Activated CD4-positive, alpha-beta T cell treated with anti-CD3 and anti-CD28 coated beads, Interleukin-2, amount 10 ng/mL, durations not matched to agents 7 days and 5 days (primary cell): ENCODE data around the gene DEPP1. TPM values are rescaled to one million over a fixed set of nuclear protein-coding genes. Genes with fewer than 3 reads are reported as not detected.

ENCODE experiments used
- CTCF ChIA-PET: fragments of 350-600 bp; sonication (Branson Sonifier 250); formaldehyde crosslinking; loops from one replicate; lab custom pipeline; 2021; ENCODE audit warnings: antibody characterized with exemption; lab: Charles Lee
- POLR2A ChIA-PET: fragments of 350-600 bp; sonication (Branson Sonifier 250); formaldehyde crosslinking; loops from one replicate; lab custom pipeline; 2021; ENCODE audit warnings: antibody characterized with exemption; lab: Charles Lee
- DNase-seq: peaks from one replicate; pipeline ENCODE4 v3.0.0-alpha.2; 2020
- H3K27ac Mint-ChIP-seq: one replicate; pipeline ENCODE4 v1.8.0; 2021; ENCODE audit warnings: mild to moderate bottlenecking, moderate library complexity, mixed read lengths
- H3K27me3 Mint-ChIP-seq: one replicate; pipeline ENCODE4 v1.8.0; 2021; ENCODE audit warnings: mixed read lengths
- H3K36me3 Mint-ChIP-seq: one replicate; pipeline ENCODE4 v1.8.0; 2021; ENCODE audit warnings: low read depth, mixed read lengths
- H3K4me1 Mint-ChIP-seq: one replicate; pipeline ENCODE4 v1.8.0; 2021; ENCODE audit warnings: mixed read lengths
- H3K4me3 Mint-ChIP-seq: one replicate; pipeline ENCODE4 v1.8.0; 2021; ENCODE audit warnings: mild to moderate bottlenecking, moderate library complexity, mixed read lengths
- H3K9me3 Mint-ChIP-seq: one replicate; pipeline ENCODE4 v1.8.0; 2021; ENCODE audit warnings: mixed read lengths
- total RNA-seq, 2 experiments: library from RNA; stranded (reverse); gene quantifications; one replicate each; pipeline ENCODE4 v1.2.3, GENCODE V29; 2021

The DEPP1 gene
- total RNA-seq, 2 experiments from 2014 or later: 0.22 to 0.33 TPM

DNA sequence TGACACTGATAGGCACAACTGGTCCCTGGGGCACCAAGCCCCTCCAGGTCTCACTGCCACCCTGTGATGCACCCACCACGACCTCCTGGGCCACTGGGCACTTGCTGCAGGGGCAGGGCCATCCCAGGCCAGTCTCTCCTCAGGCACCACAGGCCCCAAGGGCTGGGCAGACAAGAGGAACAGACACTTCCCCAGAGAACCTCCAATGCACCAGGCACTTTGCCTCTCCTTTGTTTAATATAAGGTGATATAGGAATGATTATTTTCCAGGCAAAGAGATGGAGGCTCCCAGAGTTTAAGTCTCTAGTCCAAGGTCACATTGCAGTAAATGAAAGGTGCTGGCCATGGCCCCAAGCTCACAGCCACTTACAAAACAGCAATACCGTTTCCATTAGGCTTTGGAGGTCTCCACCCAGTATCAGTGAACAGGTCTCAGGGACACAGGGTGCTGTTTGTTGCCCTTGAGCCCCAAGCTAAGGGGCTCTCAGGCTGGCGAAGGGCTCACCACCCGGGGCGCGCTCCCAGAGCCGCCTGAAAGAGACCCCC, 4.5 kb downstream of the DEPP1 start:
- H3K36me3 Mint-ChIP-seq: no peaks in the 10 kb centered on the region
- ChIA-PET POLR2A (no interaction called here), CTCF (interaction anchor here (1.0 to 2.2 kb wide), 3 partner anchors 10 to 41 kb away, joined by 3 to 9 read pairs (median 3); no protein-coding TSS in a partner anchor)
- peaks cover 23% of the 10 kb centered on the region for H3K4me1 Mint-ChIP-seq
- H3K9me3 Mint-ChIP-seq: no peaks in the 10 kb centered on the region
- H3K4me3 Mint-ChIP-seq: no peak overlapping the region
- peaks cover 2% of the 10 kb centered on the region for H3K27me3 Mint-ChIP-seq
- H3K27ac Mint-ChIP-seq: no peak overlapping the region
- DNase-seq: no peak

DNA sequence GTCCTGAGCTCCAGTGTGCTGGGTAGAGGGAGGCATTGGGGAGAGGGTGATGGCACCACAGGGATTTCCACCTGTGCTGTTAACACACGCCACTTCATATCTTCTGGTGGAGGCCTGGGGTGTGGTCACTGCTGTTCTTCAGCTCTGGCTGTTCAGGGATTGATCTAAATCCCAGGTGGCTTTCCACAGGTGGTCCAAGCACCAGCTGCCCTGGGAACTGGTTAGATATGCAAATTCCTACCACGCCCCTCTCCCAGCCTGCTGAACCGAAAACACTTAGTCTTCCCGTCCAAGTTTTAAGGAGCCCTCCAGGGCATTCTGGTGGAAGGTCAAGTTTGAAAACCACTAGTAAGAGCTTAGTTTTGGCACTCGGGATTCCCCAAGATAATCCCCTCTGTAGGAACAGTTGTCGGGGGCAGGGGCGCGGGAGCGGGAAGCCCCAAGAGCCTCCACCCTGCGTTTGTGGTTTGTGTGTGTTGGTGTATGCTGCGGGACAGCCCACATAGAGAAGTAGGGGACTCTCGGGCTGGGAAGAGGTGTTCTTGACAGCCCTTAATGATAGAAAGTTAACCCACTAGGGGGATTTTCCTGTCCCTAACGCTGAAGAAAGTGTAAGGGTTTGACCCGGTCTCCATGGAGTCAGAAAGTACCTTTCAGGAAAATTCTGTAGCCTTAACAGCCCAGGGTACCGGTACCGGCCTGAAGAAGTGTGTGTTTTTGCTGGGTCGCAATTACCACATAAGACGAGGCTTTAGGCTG, 5.1 kb downstream of the DEPP1 start:
- ChIA-PET POLR2A (no interaction called here), CTCF (interaction anchor here (1.0 to 2.2 kb wide), 5 partner anchors 10 to 79 kb away, joined by 3 to 9 read pairs (median 3); no protein-coding TSS in a partner anchor)
- Mint-ChIP-seq H3K4me3 (no peak overlapping the region), H3K9me3 (no peaks in the 10 kb centered on the region), H3K4me1 (peaks cover 29% of the 10 kb centered on the region), H3K36me3 (no peaks in the 10 kb centered on the region), H3K27me3 (peaks cover 2% of the 10 kb centered on the region), H3K27ac (no peak overlapping the region)
- no peak for DNase-seq

- CTCF ChIA-PET: interaction anchor here (1.0 to 2.2 kb wide), 3 partner anchors 9 to 78 kb away, joined by 3 to 9 read pairs (median 3); no protein-coding TSS in a partner anchor
- POLR2A ChIA-PET: no interaction called here
- Mint-ChIP-seq H3K36me3 (no peaks in the 10 kb centered on the region), H3K27me3 (peaks cover 2% of the 10 kb centered on the region), H3K9me3 (no peaks in the 10 kb centered on the region), H3K27ac (no peak overlapping the region), H3K4me3 (no peak overlapping the region), H3K4me1 (peaks cover 32% of the 10 kb centered on the region)
- no peak for DNase-seq
Observed at GRCh38 chr10:44972874-44973306, 5.7 kb downstream of the DEPP1 start.

GRCh38 chr10:44971935-44972757, 6.5 kb downstream of the DEPP1 start:
- Mint-ChIP-seq H3K27me3 (peaks cover 2% of the 10 kb centered on the region), H3K4me3 (no peak overlapping the region), H3K36me3 (no peaks in the 10 kb centered on the region), H3K27ac (no peak overlapping the region), H3K4me1 (peaks cover 38% of the 10 kb centered on the region), H3K9me3 (no peaks in the 10 kb centered on the region)
- ChIA-PET CTCF (interaction anchor here (1.2 to 2.2 kb wide), 3 partner anchors 8 to 21 kb away, joined by 3 to 9 read pairs (median 4); no protein-coding TSS in a partner anchor), POLR2A (no interaction called here)
- no peak for DNase-seq

- Mint-ChIP-seq H3K27ac (no peak overlapping the region), H3K27me3 (peaks cover 2% of the 10 kb centered on the region), H3K9me3 (no peaks in the 10 kb centered on the region), H3K4me1 (peaks cover 38% of the 10 kb centered on the region), H3K36me3 (no peaks in the 10 kb centered on the region), H3K4me3 (no peak overlapping the region)
- DNase-seq: no peak
- CTCF ChIA-PET: interaction anchor here (1.2 kb wide), 1 partner anchor 9 kb away, joined by 4 read pairs; no protein-coding TSS in a partner anchor
- POLR2A ChIA-PET: no interaction called here
Observed at GRCh38 chr10:44971434-44971833, 7.2 kb downstream of the DEPP1 start.

GRCh38 chr10:44970812-44971395, 7.7 kb downstream of the DEPP1 start:
- H3K36me3 Mint-ChIP-seq: no peaks in the 10 kb centered on the region
- peaks cover 38% of the 10 kb centered on the region for H3K4me1 Mint-ChIP-seq
- no peak overlapping the region for H3K4me3 Mint-ChIP-seq
- ChIA-PET POLR2A (no interaction called here), CTCF (interaction anchor here (1.2 to 1.6 kb wide), 2 partner anchors 10 to 32 kb away, joined by 3 to 4 read pairs; no protein-coding TSS in a partner anchor)
- DNase-seq: no peak
- no peak overlapping the region for H3K27ac Mint-ChIP-seq
- no peaks in the 10 kb centered on the region for H3K9me3 Mint-ChIP-seq
- peaks cover under 1% of the 10 kb centered on the region for H3K27me3 Mint-ChIP-seq

DNA sequence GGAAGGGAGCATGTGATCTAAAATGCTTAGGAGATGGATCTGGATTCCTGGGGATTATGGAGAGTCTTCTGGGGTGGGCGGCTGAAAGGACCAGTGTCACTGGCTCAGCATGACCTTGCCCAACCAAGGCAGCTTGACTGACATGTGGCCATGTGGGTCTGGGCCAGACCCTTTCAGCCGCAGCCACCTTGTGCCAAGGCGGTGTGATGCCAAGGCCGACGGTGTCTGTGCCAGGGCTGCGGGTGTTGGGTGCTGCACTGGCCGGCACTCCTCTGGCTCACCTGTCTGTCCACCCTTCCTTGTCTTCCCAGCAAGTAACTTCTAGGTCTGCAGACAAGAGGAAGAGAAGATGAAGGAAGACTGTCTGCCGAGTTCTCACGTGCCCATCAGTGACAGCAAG, 8.8 kb downstream of the DEPP1 start:
- CTCF ChIA-PET: interaction anchor here (1.6 kb wide), 1 partner anchor 33 kb away, joined by 3 read pairs; no protein-coding TSS in a partner anchor

GRCh38 chr10:44968500-44969400, 9.9 kb downstream of the DEPP1 start:
- no peak overlapping the region for H3K4me3 Mint-ChIP-seq
- H3K9me3 Mint-ChIP-seq: no peaks in the 10 kb centered on the region
- peak overlapping the region; percentile 68 for H3K27ac Mint-ChIP-seq
- peaks cover 28% of the 10 kb centered on the region for H3K4me1 Mint-ChIP-seq
- no peaks in the 10 kb centered on the region for H3K27me3 Mint-ChIP-seq
- peak; percentile 23 for DNase-seq
- H3K36me3 Mint-ChIP-seq: no peaks in the 10 kb centered on the region
- ChIA-PET CTCF (interaction anchor here (0.8 to 4.2 kb wide), 5 partner anchors 10 to 36 kb away, joined by 3 to 17 read pairs (median 3); partner anchors contain the start of gene DEPP1), POLR2A (no interaction called here)

More for the DNA sequence above, 8.8 kb downstream of the DEPP1 start:
- POLR2A ChIA-PET: no interaction called here
- H3K27me3 Mint-ChIP-seq: no peaks in the 10 kb centered on the region
- peaks cover 37% of the 10 kb centered on the region for H3K4me1 Mint-ChIP-seq
- no peak overlapping the region for H3K27ac Mint-ChIP-seq
- DNase-seq: no peak
- no peaks in the 10 kb centered on the region for H3K36me3 Mint-ChIP-seq
- H3K4me3 Mint-ChIP-seq: no peak overlapping the region
- no peaks in the 10 kb centered on the region for H3K9me3 Mint-ChIP-seq

- ChIA-PET POLR2A (no interaction called here), CTCF (interaction anchor here (1.5 to 4.2 kb wide), 3 partner anchors 11 to 36 kb away, joined by 3 to 17 read pairs (median 4); partner anchors contain the start of gene DEPP1)
- Mint-ChIP-seq H3K27me3 (no peaks in the 10 kb centered on the region), H3K4me3 (no peak overlapping the region), H3K36me3 (no peaks in the 10 kb centered on the region), H3K4me1 (peaks cover 23% of the 10 kb centered on the region), H3K27ac (peak overlapping the region; percentile 43), H3K9me3 (no peaks in the 10 kb centered on the region)
- DNase-seq: no peak
Observed at GRCh38 chr10:44968091-44968490, 10.5 kb downstream of the DEPP1 start.

- H3K4me3 Mint-ChIP-seq: no peak overlapping the region
Observed at GRCh38 chr10:44967616-44968015, 11.0 kb downstream of the DEPP1 start.

DNA sequence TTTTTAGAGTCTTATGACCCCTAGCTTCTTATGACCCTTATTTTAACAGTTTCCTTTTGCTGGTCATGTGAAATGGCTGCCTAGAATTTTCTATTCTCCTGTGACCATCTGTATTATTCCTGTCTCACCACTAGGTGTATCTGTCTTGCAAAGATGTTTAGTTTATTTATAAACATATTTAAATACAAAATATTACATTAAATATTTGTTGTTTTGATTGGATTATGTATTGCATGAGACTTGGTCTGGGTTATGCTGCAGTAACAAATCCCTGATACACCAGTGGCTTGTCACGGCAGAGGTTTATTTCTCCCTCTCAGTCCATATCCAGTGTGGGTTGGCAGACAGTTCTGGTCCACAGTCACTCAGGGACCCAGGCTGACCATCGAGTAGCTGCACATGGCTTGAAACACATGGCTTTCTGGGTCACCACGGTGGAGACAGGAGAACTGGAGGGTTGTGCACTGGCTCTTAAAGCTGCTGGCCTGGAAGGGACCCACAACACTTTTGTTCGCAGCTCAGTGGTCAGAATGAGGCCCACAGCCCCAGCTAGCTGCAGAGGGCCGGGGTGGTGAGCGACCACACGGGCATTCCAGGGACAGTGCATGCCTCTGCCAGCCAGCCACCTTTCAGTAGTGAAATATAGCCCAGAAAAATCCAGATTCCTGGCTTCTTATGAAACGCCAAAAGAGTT, 11.6 kb downstream of the DEPP1 start:
- Mint-ChIP-seq H3K27ac (no peak overlapping the region), H3K4me1 (peaks cover 23% of the 10 kb centered on the region), H3K36me3 (no peaks in the 10 kb centered on the region), H3K27me3 (no peaks in the 10 kb centered on the region), H3K9me3 (no peaks in the 10 kb centered on the region), H3K4me3 (no peak overlapping the region)
- no peak for DNase-seq
- ChIA-PET CTCF (interaction anchor here (0.9 to 4.2 kb wide), 2 partner anchors 12 to 35 kb away, joined by 3 to 17 read pairs; partner anchors contain the start of gene DEPP1), POLR2A (no interaction called here)

More at GRCh38 chr10:44967616-44968015, 11.0 kb downstream of the DEPP1 start:
- Mint-ChIP-seq H3K27me3 (no peaks in the 10 kb centered on the region), H3K27ac (peak overlapping the region; percentile 43), H3K4me1 (peaks cover 23% of the 10 kb centered on the region), H3K36me3 (no peaks in the 10 kb centered on the region), H3K9me3 (no peaks in the 10 kb centered on the region)
- DNase-seq: no peak
- ChIA-PET CTCF (interaction anchor here (1.6 to 4.2 kb wide), 2 partner anchors 27 to 35 kb away, joined by 4 to 17 read pairs; no protein-coding TSS in a partner anchor), POLR2A (no interaction called here)
